HG03442 (cell line): ENCODE data around the gene ARSJ.
A peak's percentile ranks its signal among the peaks of the same experiment; 100 is the strongest.
"Not testable (repeated sequence)": the region's sequence is repeated elsewhere in the genome, so short reads cannot be mapped to it uniquely, and the experiment has no call there.

Experiments used
- ATAC-seq: cut with Tn5 transposase; IDR thresholded peaks from one replicate; pipeline ENCODE4 v1.9.1; 2021; ENCODE audit warnings: mild to moderate bottlenecking, moderate library complexity; ENCODE audit not compliant: unreplicated experiment

Gene ARSJ

DNA sequence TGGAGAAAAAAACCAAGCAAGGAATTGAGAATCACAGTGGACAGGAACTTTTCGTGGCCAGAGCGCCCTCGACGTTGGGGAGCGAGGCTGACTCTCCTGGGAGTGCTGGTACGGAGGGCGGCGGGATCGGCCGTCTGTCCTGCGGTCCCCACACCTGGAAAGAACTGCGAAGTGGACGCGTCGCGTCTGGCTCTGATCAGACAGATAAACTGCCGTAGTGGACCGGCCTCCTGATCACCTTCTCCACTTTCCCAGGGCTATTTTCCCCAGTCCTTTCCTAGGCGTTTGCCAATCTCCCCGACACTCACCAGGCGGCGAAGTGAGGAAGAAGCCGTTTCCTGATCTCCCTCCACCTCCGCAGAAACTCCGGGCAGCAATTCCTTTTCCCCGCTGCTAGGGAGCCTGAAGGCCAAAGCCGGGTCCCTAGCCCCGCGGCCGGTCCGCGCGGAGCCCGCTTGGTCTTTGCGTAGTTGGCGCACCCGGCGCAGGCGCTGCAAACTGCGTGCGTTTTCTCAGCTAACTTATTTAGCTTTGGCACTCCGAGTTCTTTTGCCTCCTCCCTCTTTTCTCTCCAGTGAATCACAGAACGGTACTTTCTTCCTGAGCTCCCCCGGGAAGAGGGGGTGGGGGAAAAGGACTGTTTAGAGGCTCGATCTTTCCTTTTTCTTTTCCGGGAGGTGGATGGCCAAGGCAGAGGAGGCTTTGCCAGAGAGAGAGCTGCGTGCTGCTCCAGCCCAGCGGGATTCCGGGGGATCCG, at the start of gene ARSJ:
TSS of gene ARSJ (minus strand) at position 500 of the 757 bp plus-strand sequence. CDS start 813 bp downstream, outside the sequence.
- no peak for ATAC-seq

DNA sequence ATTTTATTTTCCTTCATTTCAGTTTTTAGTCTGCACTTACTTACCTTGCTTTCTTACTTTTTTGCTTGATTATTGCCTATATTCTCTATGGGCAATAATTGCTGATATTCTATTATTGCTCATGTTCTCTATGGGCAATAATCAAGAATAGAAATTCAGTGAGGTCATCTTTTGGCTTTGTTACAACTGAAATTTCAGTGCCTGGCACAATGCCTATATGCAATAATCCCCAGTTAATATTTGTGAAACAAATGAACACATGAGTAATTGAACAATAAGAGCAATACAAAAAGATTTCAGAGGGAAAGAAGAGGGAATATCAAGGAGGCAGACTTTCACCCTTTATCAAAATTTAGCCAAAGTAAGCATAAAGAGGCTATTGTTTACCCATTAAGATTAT, 48.6 kb upstream of the ARSJ start:
- ATAC-seq, result no peak

DNA sequence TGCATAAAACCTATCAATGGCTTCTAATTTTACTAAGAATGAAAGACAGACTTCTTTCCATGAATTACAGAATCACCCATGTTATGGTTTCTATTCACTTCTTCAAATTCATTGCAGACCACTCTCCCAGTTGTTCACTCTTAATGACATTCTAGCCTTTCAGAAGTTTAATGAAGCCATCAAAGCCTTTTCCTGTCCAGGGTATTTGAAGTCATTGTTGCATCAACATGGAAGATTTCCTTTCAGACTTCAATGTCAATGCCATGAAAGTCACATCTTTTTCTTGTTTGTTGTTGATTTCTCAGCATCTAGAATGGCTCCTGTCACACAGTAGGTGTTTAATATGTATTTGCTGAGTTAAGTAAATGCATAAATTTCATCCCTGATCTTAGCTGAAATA, 48.1 kb upstream of the ARSJ start:
- ATAC-seq, result no peak

DNA sequence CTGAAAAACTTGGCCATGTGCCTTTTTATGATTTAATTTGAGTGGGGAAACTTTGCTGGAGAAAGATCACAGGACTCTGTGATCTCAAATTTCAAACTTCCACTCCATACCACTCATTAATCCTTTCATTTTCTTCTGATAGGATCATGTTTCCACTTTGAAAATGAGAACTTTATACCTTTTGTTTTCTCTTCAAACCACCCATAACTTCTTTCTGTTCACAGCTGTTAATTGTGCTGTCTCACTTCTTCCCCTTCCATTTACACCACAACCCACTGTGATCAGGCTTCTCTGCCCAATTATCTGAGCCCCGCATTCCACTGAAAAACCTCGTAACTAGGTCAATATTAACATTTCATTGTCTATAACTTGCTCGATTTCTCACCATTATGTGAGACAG, 47.0 kb upstream of the ARSJ start:
- ATAC-seq, result no peak

DNA sequence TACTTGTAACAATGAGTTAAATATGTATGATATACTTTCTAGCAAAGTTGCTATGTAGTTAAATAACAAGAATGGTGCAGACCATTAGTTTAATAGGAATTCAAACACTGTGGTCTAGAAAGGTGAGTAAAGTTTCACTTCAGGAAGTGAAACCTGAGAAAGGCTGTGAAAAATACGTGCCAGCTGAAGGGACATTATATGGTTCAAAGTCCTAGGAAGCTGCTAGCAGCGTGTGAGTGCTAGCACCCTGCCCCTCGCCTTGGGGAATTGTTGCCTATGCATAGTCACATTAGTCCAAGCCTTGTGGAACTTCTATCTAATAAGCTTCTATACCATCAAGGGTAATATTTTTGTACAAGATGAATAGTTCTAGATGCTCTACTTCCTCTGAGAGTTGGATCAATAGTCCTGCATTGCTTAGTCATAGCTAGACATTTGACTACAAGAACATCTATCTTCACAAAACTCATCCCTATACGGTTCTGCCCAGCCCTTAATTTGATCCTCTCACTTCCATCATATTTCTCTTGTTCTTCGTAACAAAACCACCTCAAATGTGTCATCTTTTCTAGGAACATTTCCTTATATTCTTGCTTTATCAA, 45.8 kb upstream of the ARSJ start:
- peak; percentile 82 for ATAC-seq

DNA sequence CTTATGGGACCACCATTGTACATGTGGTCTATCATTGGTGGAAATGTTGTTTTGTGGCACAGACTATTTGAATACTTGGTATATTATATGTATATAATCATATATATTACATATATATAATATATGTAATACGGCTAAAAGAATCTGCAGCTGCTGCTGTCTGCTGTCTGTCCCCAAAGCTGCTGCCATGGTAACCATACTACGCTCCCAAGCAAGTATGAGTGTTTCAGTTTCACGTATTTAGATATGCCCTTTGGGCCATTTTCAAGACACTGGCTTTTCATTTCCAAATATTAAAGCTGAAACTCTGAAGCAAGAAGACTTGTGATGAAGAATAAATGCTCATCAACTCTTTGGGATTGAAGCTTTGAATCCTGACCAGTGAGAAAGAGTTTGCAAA, 42.0 kb upstream of the ARSJ start:
- no peak for ATAC-seq

DNA sequence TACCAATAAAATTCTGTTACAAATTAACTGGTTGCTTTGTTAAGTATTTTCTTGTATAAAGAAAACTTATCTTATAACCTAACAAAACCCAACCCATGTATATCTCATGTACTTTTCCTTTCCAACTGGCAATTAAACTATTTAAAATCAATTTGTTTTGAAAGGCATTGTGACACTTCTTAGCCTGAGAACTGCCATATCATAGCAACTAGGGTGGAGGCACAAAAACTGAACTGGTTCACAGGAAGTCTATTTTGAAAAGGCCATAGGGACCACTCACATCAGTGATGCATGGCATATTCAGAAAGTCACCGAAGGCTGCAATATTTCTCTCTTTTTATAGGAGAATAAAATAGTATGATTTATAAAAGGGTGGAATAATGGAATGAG, 40.5 kb upstream of the ARSJ start:
- no peak for ATAC-seq

DNA sequence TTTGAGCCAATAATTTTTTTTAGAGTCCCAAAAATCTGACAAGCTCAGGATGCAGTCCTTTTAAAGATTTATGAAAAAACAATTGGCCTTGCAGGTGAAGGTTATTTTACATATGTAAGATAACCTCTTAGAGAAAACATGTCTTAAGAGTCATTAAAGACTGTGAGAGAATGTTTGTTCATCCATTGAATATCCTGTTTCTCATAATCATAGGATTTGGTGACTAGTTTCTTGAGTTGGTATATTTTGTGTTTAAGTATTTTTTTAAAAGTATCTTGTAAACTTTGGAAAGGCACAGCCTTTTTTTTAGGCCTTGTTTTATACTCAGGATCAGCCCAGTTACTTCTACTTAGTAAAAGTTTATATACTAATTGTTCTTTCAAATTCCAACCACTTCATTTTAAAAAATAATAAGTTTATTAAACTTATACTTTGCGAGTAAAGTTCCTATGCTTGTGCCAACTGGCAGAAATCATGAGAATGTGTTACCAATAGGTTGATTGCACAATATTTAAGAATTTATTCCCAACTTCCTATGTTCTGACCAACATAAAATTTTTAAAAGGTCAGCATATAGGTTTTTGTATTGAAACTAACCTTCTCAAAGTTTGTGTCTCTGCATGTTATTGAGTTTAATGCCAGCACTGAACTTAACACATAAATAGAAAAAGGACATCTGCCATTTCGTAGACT, 40.0 kb upstream of the ARSJ start:
- ATAC-seq, result no peak

DNA sequence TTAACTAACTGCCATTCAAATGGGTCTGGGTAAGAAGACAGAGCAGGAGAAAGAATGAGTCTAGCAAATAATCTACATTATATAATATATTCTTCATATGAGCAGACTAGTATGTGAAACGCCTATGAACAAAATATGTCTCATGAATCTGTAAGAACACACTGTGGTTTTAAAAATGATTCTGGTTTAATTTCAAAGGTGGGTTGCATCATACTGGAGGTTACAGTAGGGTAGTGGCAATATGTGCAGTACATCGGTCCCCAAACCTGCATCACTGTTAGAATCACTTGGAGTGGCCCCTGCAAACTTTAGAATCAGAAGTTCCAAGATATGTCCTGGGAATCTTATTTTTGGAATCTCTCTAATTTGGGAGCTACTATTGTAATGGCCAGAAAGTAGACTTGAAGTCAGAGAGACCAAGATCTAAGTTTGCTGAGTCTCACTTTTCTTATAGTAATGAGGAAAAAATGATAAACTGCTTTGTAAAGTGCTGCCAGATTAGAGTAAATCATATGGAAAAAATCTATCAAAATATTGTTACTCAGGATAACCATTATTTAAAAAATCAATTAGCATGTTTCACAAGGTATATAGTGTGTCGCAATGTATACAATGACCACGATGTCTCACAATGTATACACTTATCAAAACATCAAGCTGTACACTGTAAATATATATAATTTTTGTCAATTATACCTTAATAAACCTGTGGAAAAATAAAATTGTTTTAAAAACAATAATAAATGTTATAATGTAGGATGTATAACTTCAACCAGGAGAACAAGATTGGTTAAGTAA, 37.9 kb upstream of the ARSJ start:
- no peak for ATAC-seq

DNA sequence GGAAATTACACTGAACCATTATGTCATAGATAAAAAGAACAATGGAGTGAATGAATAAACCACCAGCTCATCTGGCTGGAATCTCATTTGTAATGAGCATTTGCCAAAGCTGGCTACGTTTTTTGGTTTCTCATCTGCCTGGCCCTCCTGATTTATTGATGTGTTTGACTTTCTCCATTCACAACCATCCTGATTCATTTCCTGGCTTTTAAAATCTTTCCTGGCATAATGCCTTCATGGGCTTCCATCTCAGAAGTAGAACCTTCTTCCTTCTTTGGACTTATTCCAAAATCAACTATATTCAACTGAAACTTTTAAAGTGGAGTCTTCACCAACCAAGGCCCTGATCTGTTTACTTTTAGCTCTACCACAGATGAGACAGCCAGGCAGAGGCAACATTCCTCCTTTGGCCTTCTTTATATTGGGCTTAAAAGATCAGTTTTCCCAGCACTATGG, 36.0 kb upstream of the ARSJ start:
- ATAC-seq, result no peak

DNA sequence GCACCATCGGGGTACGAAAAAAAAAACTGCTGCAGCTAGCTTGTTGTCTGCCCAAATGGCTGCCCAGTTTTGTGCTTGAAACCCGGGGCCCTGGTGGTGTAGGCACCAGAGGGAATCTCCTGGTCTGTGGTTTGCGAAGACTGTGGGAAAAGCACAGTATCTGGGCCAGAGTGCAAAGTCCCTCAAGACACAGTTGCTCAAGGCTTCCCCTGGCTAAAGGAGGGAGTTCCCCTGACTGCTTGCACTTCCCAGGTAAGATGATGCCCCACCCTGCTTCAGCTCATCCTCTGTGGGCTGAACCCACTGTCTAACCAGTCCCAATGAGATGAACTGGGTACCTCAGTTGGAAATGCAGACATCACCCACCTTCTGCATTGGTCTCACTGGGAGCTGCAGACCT, 33.8 kb upstream of the ARSJ start:
- not testable (repeated sequence) for ATAC-seq

DNA sequence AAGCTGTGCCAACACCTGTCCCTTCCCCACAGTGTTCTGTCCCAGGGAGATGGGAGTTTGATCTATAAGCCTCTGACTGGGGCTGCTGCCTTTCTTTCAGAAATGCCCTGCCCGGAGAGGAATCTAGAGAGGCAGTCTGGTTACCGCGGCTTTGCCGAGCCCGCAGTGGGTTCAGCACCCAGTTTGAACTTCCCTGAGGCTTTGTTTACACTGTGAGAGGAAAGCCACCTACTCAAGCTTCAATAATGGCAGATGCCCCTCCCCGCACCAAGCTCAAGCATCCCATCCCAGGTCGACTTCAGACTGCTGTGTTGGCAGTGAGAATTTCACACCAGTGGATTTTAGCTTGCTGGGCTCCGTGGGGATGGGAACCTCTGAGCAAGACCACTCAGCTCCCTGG, 33.3 kb upstream of the ARSJ start:
- ATAC-seq, result no peak

DNA sequence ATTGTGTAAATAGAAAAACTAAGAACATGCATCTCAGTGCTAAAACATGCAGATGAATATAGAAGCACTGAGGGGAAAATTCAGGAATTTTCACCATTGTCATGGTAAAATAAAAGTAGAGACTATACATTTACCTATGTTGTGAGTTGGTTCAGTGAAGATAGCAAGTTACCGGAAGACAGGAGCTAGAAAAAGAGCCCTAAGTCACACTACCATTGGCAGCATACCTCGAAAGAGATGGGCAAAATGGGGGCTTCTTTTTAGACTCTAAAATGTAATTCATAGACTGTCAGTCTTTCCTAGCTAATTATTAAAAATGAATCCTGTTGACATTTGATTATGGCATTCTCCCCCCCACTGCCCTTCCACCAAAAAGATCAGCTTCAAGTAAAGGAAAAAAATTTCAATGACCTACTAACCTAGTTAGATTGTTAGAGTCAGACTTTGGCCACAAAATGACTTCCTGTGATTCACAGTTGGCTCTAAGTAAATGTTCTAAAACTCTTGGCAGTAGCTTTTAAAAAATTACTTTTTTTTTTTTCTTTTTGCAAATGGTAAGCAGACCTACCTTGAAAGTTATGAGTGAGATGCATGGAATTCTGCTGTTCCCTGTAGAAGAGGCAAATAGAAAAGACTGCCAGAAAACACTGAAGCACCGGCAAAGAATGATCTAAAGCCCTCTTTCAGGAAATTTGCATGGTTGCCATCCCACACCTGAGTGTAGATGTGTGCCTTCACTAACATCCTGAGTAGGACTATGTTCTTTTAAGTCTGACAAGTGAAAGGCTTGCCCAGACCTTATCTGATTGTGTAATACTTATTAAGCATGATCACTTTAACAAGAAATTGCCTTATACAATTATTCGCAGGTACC, 26.4 kb upstream of the ARSJ start:
- no peak for ATAC-seq

DNA sequence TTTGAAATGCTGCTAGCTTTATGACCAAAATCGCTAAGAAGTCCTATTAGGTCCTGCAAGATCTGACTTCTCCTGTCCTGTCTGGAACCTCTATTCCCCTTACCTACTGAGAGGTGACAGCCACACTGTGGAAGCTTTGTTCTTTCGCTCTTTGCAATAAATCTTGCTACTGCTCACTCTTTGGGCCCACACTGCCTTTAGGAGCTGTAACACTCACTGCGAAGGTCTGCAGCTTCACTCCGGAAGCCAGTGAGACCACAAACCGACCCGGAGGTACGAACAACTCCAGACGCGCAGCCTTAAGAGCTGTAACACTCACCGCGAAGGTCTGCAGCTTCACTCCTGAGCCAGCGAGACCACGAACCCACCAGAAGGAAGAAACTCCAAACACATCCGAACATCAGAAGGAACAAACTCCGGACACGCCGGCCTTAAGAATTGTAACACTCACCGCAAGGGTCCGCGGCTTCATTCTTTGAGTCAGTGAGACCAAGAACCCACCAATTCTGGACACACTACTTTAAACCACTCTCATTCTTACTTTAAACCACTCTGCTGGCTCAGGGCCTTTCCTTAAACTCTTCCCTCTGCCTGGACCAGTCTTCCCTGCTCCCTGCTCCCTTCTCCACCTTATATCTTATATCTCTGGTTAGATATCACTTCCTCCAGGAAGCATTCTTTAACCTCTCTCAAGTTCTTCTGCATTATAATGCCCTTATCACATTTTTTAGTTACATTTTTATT, 25.2 kb upstream of the ARSJ start:
- ATAC-seq, result not testable (repeated sequence)

DNA sequence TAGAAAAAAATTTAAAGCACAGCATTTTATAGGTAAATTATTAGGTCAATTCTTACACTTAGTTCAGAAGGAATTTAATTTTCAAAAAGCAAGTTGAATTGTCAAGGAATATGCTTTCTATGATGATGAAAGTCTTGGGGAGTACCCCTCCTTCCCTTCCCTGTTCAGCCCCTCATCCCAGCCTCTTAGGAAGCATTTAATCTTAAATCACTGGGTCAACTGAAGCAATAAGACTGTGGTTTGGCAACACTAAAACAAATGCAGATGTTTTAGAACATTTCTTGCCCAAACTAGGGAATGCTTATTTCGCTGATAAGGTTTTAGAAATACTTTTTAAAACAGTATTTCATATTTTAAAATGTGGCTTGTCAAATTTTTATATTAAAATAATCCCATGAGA, 19.1 kb upstream of the ARSJ start:
- ATAC-seq, result no peak

DNA sequence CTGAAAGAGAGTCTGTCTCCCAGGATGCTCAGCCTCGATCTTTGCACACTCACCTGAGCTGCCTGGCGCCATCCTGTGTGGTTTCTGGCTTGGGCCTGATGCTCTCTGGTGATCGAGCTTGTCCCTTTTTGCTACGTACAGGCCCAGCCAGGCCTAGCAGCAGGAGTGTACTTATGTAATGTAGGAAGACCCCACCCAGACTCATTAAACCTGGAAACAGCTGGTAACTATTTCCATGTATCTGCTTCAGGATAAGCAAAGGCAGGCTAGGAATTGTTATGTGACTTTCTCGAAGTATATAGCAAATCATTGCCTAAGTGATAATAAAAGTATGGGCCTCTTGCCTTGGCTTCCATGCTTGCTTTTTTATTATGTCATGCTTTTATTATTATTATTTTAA, 18.6 kb upstream of the ARSJ start:
- no peak for ATAC-seq

DNA sequence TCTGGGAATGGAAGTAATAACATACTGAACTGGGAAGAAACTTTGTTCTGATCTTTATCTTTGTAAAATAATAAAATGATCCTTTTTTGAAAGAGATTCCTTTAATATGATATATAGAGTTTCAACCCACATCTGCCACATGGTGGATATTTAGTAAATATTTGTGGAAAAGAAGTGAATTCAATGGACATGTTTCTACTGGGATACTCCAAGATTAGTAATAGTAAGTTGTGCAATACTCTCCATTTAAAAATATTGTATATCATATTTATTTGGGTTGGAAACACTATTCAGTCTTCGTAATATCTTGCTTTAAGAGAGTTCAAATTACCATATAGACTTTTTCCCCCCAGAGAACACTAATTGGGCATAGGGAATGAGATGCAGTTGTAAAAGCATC, 17.8 kb upstream of the ARSJ start:
- ATAC-seq, result no peak

DNA sequence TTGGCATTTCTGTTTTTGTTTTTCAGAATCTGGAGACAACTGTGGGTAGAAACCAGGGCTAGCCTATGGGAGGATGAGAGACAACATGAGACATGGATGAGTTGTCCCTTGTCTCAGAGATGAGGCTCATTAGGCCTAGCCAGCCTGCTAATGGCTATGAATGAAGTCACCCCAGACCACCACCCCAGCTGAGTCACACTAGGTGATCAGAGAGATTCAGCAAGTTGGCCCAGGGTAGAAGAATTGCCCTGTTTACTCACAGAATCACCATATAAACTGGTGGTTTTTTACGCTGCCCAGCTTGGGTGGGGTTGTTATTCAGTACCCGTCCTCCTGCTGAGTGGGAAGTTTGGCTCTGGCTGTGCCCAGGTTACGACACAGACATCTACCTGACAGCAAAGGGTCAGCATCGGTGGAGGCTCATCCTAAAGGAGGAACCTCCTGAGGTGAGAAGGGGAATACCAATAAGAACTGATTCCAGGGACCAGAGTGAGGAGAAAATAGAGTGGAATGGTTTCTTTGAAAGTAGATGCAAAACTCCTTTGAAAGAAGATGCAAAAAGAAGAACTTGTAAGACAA, 17.2 kb upstream of the ARSJ start:
- no peak for ATAC-seq

DNA sequence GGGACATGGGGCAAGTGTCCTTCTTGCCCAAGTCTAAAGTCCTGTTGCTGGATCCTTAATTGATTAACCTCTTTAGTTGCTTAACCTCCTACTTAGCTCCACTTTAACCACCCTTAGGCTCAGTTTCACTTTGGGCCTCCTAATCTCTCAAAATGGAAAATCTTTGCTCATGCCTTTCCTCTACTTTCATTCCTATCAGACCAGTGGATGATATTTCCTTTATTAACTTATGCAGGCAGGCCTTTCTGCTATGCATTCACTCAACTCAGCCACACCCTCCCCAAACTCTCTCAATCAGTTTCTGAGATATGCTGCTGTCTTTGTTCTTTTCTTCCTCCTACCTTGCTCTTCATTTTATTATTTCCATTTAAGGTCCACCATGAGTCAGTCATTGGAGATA, 14.4 kb upstream of the ARSJ start:
- no peak for ATAC-seq
